Testis (tissue), 3 donors: Measurements from ENCODE around the gene ELF5. TPM values are rescaled to one million over a fixed set of nuclear protein-coding genes. Genes with fewer than 3 reads are reported as not detected.

ENCODE experiments used
- DNase-seq: peaks from one replicate; pipeline ENCODE4 v3.0.0-alpha.2; 2019
- H3K27ac ChIP-seq, 2 donors: fragments of 200-600 bp; sonication (generic); one replicate each; pipeline ENCODE4 v1.5.1; 2019
- H3K27me3 ChIP-seq: fragments of 200-600 bp; sonication (generic); one replicate; pipeline ENCODE4 v1.5.1; 2019
- H3K36me3 ChIP-seq: fragments of 200-600 bp; sonication (generic); one replicate; pipeline ENCODE4 v1.5.1; 2017; ENCODE audit warnings: low read depth; ENCODE audit errors: missing control alignments
- H3K4me1 ChIP-seq: fragments of 200-600 bp; sonication (generic); one replicate; pipeline ENCODE4 v1.5.1; 2019
- H3K4me3 ChIP-seq, 2 donors: fragments of 200-600 bp; sonication (generic); one replicate each; pipeline ENCODE4 v1.5.1; 2017 to 2019
- H3K9me3 ChIP-seq: fragments of 200-600 bp; sonication (generic); one replicate; pipeline ENCODE4 v1.5.1; 2017
- POLR2A ChIP-seq: fragments of 450-650 bp; IDR thresholded peaks from one replicate; pipeline ENCODE4 v1.6.1; 2017; ENCODE audit warnings: antibody characterized with exemption, mild to moderate bottlenecking, moderate library complexity
- WGBS, 2 donors: methylation state at CpG; one replicate each; pipeline ENCODE4 v1.1.5; 2018; 5-methylcytosine and 5-hydroxymethylcytosine counted together
- intact Hi-C: fragments of 100-400 bp; cut with DNase I; formaldehyde crosslinking; loops from one replicate; pipeline ENCODE4 v1.15.1; 2023; ENCODE audit warnings: low total_unique reads
- polyA plus RNA-seq: library from polyadenylated mRNA; stranded (reverse); fragments of 350-450 nt; fragmentation: Illumina TruSeq; extraction: RNeasy Lipid Tissue Mini Kit (QIAGEN cat#74804); gene quantifications from one replicate; pipeline ENCODE4 v1.2.3, GENCODE V29; 2014; ENCODE audit warnings: low read depth, low replicate concordance; ENCODE audit not compliant: insufficient read depth
- total RNA-seq, 2 donors: library from RNA; depleted of rRNA; stranded (reverse); fragments of >200 nt; gene quantifications; one replicate each; pipeline ENCODE4 v1.2.3, GENCODE V29; 2016
- TF ChIP-seq, protein P1 (sequence below), 3 experiments: fragments of 450-650 bp in 2 of 3; fragments of 200-600 bp in 1 of 3; sonication (generic) in 1 of 3; IDR thresholded peaks; one replicate each; pipeline ENCODE4 v1.5.1; 2016 to 2019; ENCODE audit warnings: antibody characterized with exemption in 3 of 3, mild to moderate bottlenecking in 2 of 3, moderate library complexity in 1 of 3

The ELF5 gene
- total and polyA plus RNA-seq, 3 donors from 2014 or later: 0.34 to 0.63 (median 0.43) TPM

DNA sequence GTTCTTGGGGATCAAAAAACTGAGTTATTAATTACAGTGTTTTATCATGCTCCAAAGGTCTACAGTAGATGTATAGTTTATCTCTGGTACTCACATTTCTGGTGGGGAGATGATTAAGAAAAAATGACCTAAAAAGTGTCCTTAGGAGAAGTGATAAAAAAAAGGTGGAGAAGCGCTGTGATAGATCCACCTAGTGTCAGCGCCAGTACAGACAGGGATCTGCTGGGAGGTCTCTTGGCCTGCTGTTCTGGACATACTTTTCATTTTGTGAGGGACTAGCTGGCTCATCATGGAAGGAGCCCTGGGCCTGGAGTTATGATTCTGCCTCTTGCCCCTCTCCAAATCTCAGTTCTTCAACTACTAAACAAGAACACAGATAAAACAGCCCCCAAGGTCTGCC, 2.9 kb downstream of the ELF5 start:
- WGBS, 2 donors: 93 to 94% methylated on average over 2 of the region's 2 CpGs
- no peak for DNase-seq
- intact Hi-C loops: no loop called here
- no peaks in the 10 kb centered on the region for H3K9me3 ChIP-seq
- H3K36me3 ChIP-seq: no peaks in the 10 kb centered on the region
- no peaks in the 10 kb centered on the region for H3K4me1 ChIP-seq
- TF ChIP-seq POLR2A: no peak
- TF ChIP-seq, protein P1, sequence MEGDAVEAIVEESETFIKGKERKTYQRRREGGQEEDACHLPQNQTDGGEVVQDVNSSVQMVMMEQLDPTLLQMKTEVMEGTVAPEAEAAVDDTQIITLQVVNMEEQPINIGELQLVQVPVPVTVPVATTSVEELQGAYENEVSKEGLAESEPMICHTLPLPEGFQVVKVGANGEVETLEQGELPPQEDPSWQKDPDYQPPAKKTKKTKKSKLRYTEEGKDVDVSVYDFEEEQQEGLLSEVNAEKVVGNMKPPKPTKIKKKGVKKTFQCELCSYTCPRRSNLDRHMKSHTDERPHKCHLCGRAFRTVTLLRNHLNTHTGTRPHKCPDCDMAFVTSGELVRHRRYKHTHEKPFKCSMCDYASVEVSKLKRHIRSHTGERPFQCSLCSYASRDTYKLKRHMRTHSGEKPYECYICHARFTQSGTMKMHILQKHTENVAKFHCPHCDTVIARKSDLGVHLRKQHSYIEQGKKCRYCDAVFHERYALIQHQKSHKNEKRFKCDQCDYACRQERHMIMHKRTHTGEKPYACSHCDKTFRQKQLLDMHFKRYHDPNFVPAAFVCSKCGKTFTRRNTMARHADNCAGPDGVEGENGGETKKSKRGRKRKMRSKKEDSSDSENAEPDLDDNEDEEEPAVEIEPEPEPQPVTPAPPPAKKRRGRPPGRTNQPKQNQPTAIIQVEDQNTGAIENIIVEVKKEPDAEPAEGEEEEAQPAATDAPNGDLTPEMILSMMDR (IDR thresholded peaks at IDR 0.05): no peak
- H3K27me3 ChIP-seq: no peaks in the 10 kb centered on the region
- H3K4me3 ChIP-seq: no peak overlapping the region
- H3K27ac ChIP-seq: no peak overlapping the region

DNA sequence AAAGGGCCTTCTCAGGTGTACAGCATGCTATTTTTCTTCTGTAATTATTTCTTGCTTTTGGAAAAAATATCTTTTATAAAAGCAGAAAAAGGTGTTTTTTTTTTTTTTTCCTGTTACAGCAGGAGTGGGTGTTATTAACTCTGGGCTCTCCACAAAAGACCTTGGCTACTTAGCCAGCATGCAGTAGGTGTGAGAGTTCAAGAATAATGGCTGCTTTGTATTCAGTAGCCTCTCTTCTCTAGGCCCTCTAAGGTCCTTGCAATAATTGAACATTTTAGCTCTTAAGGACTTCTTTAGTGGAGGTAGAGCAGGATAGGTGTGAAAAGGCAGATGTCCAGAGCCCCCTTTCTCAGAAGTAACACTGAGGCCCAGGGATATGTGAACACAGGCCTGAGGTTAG, 3.4 kb downstream of the ELF5 start:
- Histone ChIP-seq H3K4me1 (no peaks in the 10 kb centered on the region), H3K27me3 (no peaks in the 10 kb centered on the region), H3K27ac (no peak overlapping the region), H3K9me3 (no peaks in the 10 kb centered on the region), H3K36me3 (no peaks in the 10 kb centered on the region), H3K4me3 (no peak overlapping the region)
- intact Hi-C loops: no loop called here
- no peak for DNase-seq
- TF ChIP-seq POLR2A: no peak
- TF ChIP-seq, protein P1 (IDR thresholded peaks at IDR 0.05): no peak

DNA sequence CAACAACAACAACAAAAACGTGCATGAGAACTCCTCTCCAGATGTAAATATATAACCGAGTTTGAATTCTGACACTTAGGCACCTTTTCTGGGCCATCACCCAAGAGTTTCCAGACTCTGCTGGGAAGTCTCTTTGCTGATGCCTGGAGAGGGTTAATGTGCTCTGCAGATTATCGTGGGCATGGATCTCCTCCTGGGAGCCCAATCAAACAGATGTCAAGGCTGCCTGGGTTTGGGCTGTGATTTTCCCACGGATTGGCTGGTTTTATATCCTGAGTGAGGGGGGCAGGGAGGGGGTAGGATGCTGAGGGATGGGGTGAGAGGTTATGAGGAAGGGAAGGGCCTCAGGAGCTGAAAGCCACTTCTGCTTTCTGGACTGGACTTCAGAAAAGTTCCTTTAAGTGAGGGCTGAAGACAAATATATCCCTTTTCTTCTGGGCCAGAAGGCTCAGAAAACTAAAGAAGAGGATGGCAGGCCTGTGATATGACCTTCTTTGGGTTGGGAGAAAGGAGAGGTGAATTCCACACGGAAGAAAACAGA, 4.2 kb downstream of the ELF5 start:
- Histone ChIP-seq H3K27me3 (no peaks in the 10 kb centered on the region), H3K9me3 (no peaks in the 10 kb centered on the region), H3K27ac (no peak overlapping the region), H3K4me3 (no peak overlapping the region), H3K36me3 (no peaks in the 10 kb centered on the region), H3K4me1 (no peaks in the 10 kb centered on the region)
- no peak for TF ChIP-seq POLR2A
- TF ChIP-seq, protein P1 (IDR thresholded peaks at IDR 0.05): no peak
- intact Hi-C loops: no loop called here
- WGBS, 2 donors: 30 to 44% methylated on average over 5 of the region's 5 CpGs
- DNase-seq: no peak

DNA sequence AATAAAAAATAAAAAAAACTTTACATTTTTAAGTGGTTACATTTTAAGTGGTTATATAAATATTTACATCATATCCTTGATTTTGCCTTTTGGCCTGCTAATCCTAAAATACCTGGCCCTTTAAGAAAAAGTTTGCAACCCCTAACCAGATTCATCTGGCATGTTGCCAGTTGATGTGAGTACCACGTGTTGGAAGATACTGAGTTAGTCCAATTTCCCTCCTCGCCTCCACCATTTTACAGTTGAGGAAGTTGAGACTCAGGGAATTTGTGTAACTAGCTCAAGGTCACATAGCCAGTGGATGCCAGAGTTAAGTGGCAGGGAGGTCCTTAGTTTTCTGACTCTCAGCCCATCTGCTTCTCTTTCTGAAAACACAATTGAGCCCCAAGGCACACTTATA, 5.1 kb downstream of the ELF5 start:
- no peaks in the 10 kb centered on the region for H3K9me3 ChIP-seq
- no peaks in the 10 kb centered on the region for H3K4me1 ChIP-seq
- H3K36me3 ChIP-seq: no peaks in the 10 kb centered on the region
- intact Hi-C loops: no loop called here
- DNase-seq: no peak
- no peaks in the 10 kb centered on the region for H3K27me3 ChIP-seq
- H3K27ac ChIP-seq: no peak overlapping the region
- 22 to 33% methylated on average over 2 of the region's 2 CpGs for WGBS, 2 donors
- H3K4me3 ChIP-seq: no peak overlapping the region
- TF ChIP-seq POLR2A: no peak
- TF ChIP-seq, protein P1 (IDR thresholded peaks at IDR 0.05): no peak

DNA sequence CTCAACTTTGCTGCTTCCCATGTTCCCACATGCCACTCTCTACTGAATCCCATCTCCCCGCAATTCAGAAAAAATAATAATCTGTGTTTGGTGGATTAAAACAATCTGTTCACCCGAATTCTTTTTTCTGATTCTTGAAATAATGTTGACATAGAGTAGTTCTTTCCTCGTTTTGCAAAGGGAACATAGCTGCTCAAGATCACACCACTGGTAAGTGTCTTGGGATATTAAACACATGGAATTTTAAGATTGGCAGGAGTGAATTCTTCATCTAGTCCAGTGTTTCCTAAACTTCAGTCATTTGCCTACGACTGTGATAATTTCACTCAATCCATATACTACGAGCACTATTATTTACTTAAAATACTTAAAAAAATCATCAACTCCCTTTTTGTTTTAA, 6.0 kb downstream of the ELF5 start:
- intact Hi-C loops: no loop called here
- 81 to 83% methylated on average over 5 of the region's 5 CpGs for WGBS, 2 donors
- no peaks in the 10 kb centered on the region for H3K9me3 ChIP-seq
- no peak for TF ChIP-seq POLR2A
- TF ChIP-seq, protein P1 (IDR thresholded peaks at IDR 0.05): no peak
- no peaks in the 10 kb centered on the region for H3K4me1 ChIP-seq
- H3K36me3 ChIP-seq: no peaks in the 10 kb centered on the region
- no peak overlapping the region for H3K27ac ChIP-seq
- no peak overlapping the region for H3K4me3 ChIP-seq
- no peaks in the 10 kb centered on the region for H3K27me3 ChIP-seq
- no peak for DNase-seq
